SK-N-SH treated with all-trans-retinoic acid at 6 μM for 48 hours (cell line): ENCODE data around the gene DHCR24.

Source experiments
- ATAC-seq: fragments of 200-7000 bp; cut with Tn5 transposase; 3 replicates; pipeline ENCODE4 v1.9.1; 2020; ENCODE audit warnings: mild to moderate bottlenecking, moderate library complexity
- ARNTL ChIP-seq: fragments of 450-650 bp; formaldehyde crosslinking; IDR thresholded peaks from 2 replicates; pipeline ENCODE4 v1.5.0; 2020; ENCODE audit warnings: low read depth, mild to moderate bottlenecking, moderate library complexity, borderline replicate concordance
- BACH2 ChIP-seq: fragments of 250-450 bp; sonication (Bioruptor Pico); IDR thresholded peaks from 2 replicates; pipeline ENCODE4 v1.9.0; 2021; ENCODE audit warnings: mild to moderate bottlenecking, borderline replicate concordance
- CSDC2 ChIP-seq: fragments of 250-450 bp; sonication (Bioruptor Pico); IDR thresholded peaks from 2 replicates; pipeline ENCODE4 v1.5.0; 2020; ENCODE audit warnings: mild to moderate bottlenecking, moderate library complexity
- ESRRG ChIP-seq: fragments of 250-450 bp; sonication (Bioruptor Pico); IDR thresholded peaks from 2 replicates; pipeline ENCODE4 v1.6.1; 2021; ENCODE audit warnings: mild to moderate bottlenecking
- GLIS3 ChIP-seq: fragments of 250-450 bp; sonication (Bioruptor Pico); IDR thresholded peaks from 2 replicates; pipeline ENCODE4 v1.5.0; 2020; ENCODE audit warnings: mild to moderate bottlenecking, moderate library complexity
- PPARA ChIP-seq: fragments of 250-450 bp; sonication (Bioruptor Pico); IDR thresholded peaks from 2 replicates; pipeline ENCODE4 v1.5.0; 2020; ENCODE audit warnings: mild to moderate bottlenecking, borderline replicate concordance
- RARB ChIP-seq: fragments of 250-450 bp; sonication (Bioruptor Pico); IDR thresholded peaks from 2 replicates; pipeline ENCODE4 v1.8.0; 2021; ENCODE audit warnings: mild to moderate bottlenecking, moderate library complexity
- SNAI2 ChIP-seq: fragments of 250-450 bp; sonication (Bioruptor Pico); IDR thresholded peaks from 2 replicates; pipeline ENCODE4 v1.5.0; 2020; ENCODE audit warnings: mild to moderate bottlenecking, moderate library complexity
- TCF4 ChIP-seq: fragments of 250-450 bp; sonication (Bioruptor Pico); IDR thresholded peaks from 2 replicates; pipeline ENCODE4 v1.8.0; 2021; ENCODE audit warnings: mild to moderate bottlenecking, moderate library complexity, borderline replicate concordance
- TOX ChIP-seq: fragments of 250-450 bp; sonication (Bioruptor Pico); IDR thresholded peaks from 2 replicates; pipeline ENCODE4 v1.8.0; 2021; ENCODE audit warnings: mild to moderate bottlenecking, moderate library complexity, borderline replicate concordance
- ZC3H10 ChIP-seq: fragments of 250-450 bp; sonication (Bioruptor Pico); IDR thresholded peaks from 2 replicates; pipeline ENCODE4 v1.5.1; 2021; ENCODE audit warnings: mild to moderate bottlenecking, moderate library complexity
- ZFP3 ChIP-seq: fragments of 250-450 bp; sonication (Bioruptor Pico); IDR thresholded peaks from 2 replicates; pipeline ENCODE4 v1.5.0; 2020; ENCODE audit warnings: mild to moderate bottlenecking, moderate library complexity
- ZFP30 ChIP-seq: fragments of 450-650 bp; formaldehyde crosslinking; IDR thresholded peaks from 2 replicates; pipeline ENCODE4 v1.5.0; 2022; ENCODE audit warnings: mild to moderate bottlenecking, moderate library complexity
- ZNF565 ChIP-seq: fragments of 450-650 bp; formaldehyde crosslinking; conservative IDR thresholded peaks from 2 replicates; pipeline ENCODE4 v1.5.0; 2020; ENCODE audit warnings: low read depth, mild to moderate bottlenecking, moderate library complexity
- ZNF70 ChIP-seq: fragments of 450-650 bp; formaldehyde crosslinking; IDR thresholded peaks from 2 replicates; pipeline ENCODE4 v1.5.0; 2020; ENCODE audit warnings: mild to moderate bottlenecking, moderate library complexity
- ZNF8 ChIP-seq: fragments of 450-650 bp; formaldehyde crosslinking; IDR thresholded peaks from 2 replicates; pipeline ENCODE4 v1.5.0; 2020; ENCODE audit warnings: mild to moderate bottlenecking, moderate library complexity
- TF ChIP-seq, protein P1 (sequence below): fragments of 250-450 bp; sonication (Bioruptor Pico); IDR thresholded peaks from 2 replicates; pipeline ENCODE4 v1.8.0; 2021; ENCODE audit warnings: low read depth, mild to moderate bottlenecking, moderate library complexity, borderline replicate concordance
- TF ChIP-seq, protein P2 (sequence below): fragments of 250-450 bp; sonication (Bioruptor Pico); IDR thresholded peaks from 2 replicates; pipeline ENCODE4 v1.8.0; 2020; ENCODE audit warnings: mild to moderate bottlenecking, moderate library complexity, borderline replicate concordance
- TF ChIP-seq, protein P3 (sequence below): fragments of 250-450 bp; sonication (Bioruptor Pico); IDR thresholded peaks from 2 replicates; pipeline ENCODE4 v1.5.0; 2020; ENCODE audit warnings: mild to moderate bottlenecking, moderate library complexity
- TF ChIP-seq, protein P4 (sequence below): fragments of 250-450 bp; sonication (Bioruptor Pico); IDR thresholded peaks from 2 replicates; pipeline ENCODE4 v1.5.1; 2020; ENCODE audit warnings: low read depth, mild to moderate bottlenecking, moderate library complexity
- TF ChIP-seq, protein P5 (sequence below): fragments of 250-450 bp; sonication (Bioruptor Pico); IDR thresholded peaks from 2 replicates; pipeline ENCODE4 v1.5.1; 2021; ENCODE audit warnings: mild to moderate bottlenecking, moderate library complexity

DHCR24 gene

DNA sequence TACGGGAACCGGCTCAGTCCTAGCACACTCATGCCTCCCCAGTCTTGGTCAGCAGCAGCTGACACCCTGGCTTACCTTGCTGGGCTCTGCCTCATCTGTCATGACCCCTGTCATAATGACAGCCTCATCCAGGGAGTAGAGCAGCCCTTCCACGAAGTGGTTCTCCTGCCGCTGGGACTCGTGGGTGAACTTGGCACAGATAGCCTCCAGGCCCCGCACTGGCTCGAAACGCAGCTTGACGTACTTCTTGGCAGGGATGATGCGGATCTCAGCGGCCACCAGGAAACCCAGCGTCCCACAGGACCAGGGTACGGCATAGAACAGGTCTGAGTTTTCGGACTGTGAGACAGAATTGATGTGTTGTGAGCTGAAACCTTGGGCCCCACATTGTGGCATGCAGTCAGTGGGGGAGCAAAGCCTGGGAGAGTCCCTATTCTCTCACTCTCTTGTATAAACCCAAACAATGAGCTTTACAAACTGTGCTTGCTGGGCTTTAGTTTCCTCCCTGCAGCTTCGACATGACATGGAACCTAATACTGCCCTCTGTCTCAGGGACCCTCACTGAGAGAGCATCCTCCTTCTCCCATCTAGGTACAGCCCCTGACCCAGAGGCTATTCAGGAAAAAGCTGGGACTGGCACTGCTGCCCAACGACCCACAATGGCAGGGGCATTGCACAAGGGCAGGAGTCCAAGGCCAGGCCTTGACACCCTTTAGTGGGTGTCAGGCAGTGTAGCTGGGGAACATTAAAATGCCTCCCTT lies 15.5 kb downstream of the DHCR24 start (continued):
- TF ChIP-seq ARNTL (CRISPR knock-in tag), result no peak
- TF ChIP-seq ZNF70 (CRISPR knock-in tag), result no peak
- TF ChIP-seq TOX (CRISPR knock-in tag), result no peak
- no peak for TF ChIP-seq ZFP3 (CRISPR knock-in tag)
- TF ChIP-seq TCF4, result no peak
- no peak for TF ChIP-seq CSDC2
- TF ChIP-seq, protein P1, sequence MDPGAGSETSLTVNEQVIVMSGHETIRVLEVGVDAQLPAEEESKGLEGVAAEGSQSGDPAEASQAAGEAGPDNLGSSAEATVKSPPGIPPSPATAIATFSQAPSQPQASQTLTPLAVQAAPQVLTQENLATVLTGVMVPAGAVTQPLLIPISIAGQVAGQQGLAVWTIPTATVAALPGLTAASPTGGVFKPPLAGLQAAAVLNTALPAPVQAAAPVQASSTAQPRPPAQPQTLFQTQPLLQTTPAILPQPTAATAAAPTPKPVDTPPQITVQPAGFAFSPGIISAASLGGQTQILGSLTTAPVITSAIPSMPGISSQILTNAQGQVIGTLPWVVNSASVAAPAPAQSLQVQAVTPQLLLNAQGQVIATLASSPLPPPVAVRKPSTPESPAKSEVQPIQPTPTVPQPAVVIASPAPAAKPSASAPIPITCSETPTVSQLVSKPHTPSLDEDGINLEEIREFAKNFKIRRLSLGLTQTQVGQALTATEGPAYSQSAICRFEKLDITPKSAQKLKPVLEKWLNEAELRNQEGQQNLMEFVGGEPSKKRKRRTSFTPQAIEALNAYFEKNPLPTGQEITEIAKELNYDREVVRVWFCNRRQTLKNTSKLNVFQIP (CRISPR knock-in tag), result no peak
- no peak for TF ChIP-seq SNAI2 (CRISPR knock-in tag)
- no peak for TF ChIP-seq ZNF8 (CRISPR knock-in tag)
- no peak for TF ChIP-seq PPARA

DNA sequence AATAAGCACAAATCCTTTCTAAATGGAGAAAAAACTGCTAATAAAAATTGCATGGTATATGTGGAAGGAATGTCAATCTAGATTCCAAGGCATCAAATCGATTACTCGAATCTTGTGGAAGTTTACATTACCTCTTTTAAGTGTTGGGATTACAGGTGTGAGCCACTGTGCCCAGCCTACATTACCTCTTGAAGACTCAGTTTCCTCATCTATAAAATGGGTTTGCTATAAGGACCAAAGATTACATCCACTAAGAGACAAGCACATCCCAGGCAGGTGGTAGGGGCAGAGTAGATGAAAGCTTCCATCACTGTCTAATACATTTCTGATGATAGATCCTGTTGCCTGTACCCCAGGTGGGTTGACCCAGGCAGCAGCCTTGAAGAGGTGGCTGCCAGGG lies 16.1 kb downstream of the DHCR24 start:
- ATAC-seq, result no peak
- TF ChIP-seq ZNF70 (CRISPR knock-in tag) (no peak), BACH2 (no peak), TOX (CRISPR knock-in tag) (no peak), ZNF565 (CRISPR knock-in tag) (no peak), ESRRG (CRISPR knock-in tag) (no peak), ARNTL (CRISPR knock-in tag) (no peak), ZFP30 (CRISPR knock-in tag) (no peak), PPARA (no peak), ZFP3 (CRISPR knock-in tag) (no peak), ZC3H10 (CRISPR knock-in tag) (no peak), GLIS3 (CRISPR knock-in tag) (no peak), SNAI2 (CRISPR knock-in tag) (no peak), RARB (no peak), ZNF8 (CRISPR knock-in tag) (no peak)
- TF ChIP-seq, protein P1 (CRISPR knock-in tag), result no peak
- TF ChIP-seq, protein P2, sequence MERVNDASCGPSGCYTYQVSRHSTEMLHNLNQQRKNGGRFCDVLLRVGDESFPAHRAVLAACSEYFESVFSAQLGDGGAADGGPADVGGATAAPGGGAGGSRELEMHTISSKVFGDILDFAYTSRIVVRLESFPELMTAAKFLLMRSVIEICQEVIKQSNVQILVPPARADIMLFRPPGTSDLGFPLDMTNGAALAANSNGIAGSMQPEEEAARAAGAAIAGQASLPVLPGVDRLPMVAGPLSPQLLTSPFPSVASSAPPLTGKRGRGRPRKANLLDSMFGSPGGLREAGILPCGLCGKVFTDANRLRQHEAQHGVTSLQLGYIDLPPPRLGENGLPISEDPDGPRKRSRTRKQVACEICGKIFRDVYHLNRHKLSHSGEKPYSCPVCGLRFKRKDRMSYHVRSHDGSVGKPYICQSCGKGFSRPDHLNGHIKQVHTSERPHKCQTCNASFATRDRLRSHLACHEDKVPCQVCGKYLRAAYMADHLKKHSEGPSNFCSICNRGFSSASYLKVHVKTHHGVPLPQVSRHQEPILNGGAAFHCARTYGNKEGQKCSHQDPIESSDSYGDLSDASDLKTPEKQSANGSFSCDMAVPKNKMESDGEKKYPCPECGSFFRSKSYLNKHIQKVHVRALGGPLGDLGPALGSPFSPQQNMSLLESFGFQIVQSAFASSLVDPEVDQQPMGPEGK (CRISPR knock-in tag), result no peak
- TF ChIP-seq, protein P3, sequence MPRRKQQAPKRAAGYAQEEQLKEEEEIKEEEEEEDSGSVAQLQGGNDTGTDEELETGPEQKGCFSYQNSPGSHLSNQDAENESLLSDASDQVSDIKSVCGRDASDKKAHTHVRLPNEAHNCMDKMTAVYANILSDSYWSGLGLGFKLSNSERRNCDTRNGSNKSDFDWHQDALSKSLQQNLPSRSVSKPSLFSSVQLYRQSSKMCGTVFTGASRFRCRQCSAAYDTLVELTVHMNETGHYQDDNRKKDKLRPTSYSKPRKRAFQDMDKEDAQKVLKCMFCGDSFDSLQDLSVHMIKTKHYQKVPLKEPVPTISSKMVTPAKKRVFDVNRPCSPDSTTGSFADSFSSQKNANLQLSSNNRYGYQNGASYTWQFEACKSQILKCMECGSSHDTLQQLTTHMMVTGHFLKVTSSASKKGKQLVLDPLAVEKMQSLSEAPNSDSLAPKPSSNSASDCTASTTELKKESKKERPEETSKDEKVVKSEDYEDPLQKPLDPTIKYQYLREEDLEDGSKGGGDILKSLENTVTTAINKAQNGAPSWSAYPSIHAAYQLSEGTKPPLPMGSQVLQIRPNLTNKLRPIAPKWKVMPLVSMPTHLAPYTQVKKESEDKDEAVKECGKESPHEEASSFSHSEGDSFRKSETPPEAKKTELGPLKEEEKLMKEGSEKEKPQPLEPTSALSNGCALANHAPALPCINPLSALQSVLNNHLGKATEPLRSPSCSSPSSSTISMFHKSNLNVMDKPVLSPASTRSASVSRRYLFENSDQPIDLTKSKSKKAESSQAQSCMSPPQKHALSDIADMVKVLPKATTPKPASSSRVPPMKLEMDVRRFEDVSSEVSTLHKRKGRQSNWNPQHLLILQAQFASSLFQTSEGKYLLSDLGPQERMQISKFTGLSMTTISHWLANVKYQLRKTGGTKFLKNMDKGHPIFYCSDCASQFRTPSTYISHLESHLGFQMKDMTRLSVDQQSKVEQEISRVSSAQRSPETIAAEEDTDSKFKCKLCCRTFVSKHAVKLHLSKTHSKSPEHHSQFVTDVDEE (CRISPR knock-in tag), result no peak
- TF ChIP-seq, protein P4, sequence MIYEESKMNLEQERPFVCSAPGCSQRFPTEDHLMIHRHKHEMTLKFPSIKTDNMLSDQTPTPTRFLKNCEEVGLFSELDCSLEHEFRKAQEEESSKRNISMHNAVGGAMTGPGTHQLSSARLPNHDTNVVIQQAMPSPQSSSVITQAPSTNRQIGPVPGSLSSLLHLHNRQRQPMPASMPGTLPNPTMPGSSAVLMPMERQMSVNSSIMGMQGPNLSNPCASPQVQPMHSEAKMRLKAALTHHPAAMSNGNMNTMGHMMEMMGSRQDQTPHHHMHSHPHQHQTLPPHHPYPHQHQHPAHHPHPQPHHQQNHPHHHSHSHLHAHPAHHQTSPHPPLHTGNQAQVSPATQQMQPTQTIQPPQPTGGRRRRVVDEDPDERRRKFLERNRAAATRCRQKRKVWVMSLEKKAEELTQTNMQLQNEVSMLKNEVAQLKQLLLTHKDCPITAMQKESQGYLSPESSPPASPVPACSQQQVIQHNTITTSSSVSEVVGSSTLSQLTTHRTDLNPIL (CRISPR knock-in tag), result no peak
- TF ChIP-seq, protein P5, sequence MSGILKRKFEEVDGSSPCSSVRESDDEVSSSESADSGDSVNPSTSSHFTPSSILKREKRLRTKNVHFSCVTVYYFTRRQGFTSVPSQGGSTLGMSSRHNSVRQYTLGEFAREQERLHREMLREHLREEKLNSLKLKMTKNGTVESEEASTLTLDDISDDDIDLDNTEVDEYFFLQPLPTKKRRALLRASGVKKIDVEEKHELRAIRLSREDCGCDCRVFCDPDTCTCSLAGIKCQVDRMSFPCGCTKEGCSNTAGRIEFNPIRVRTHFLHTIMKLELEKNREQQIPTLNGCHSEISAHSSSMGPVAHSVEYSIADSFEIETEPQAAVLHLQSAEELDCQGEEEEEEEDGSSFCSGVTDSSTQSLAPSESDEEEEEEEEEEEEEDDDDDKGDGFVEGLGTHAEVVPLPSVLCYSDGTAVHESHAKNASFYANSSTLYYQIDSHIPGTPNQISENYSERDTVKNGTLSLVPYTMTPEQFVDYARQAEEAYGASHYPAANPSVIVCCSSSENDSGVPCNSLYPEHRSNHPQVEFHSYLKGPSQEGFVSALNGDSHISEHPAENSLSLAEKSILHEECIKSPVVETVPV (CRISPR knock-in tag), result no peak
